ENCODE data around the gene UBAC2. TPM values are rescaled to one million over a fixed set of nuclear protein-coding genes. Genes with fewer than 3 reads are reported as not detected.

The UBAC2 gene
- total RNA-seq, 1 experiment from 2014 or later = 45.8 TPM

DNA sequence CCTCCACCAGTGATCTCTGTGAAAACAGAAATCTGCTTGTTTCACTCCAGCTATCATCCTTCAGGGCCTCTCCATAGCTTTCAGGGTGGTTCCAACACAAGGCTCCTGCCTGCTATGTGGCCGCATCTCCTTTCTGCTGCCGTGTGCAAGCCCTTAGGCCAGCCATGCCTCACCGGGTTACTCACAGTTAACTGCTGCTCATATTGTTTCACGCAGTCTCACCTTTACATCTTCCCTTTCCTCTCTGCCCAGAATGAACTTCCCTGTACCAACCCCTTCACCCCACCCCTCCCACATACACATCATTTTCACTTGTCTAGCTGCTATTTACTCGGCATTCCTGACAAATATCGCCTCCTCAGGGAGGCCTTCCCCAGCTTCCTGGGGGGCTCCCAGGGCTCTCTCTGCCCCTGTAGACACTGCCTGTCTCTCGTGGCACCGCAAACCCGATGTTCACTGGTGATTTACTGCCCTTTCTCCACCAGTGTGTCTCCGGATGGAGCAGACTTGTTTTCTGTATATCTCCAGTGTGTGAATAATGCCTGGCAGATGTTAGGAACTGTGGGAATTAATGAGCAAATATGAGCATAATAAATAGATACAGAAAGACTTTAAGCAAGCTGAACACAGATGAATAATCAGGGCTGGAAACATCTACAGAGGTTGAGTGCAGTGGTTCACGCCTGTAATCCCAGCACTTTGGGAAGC is 145.8 kb downstream of the UBAC2 start:
- no peak for DNase-seq (ENCODE audit: low spot score)
- no peaks in the 10 kb centered on the region for H3K4me1 ChIP-seq (ENCODE audit: insufficient read depth, low read length, poor library complexity, severe bottlenecking)
- CTCF ChIA-PET = interaction anchor here (0.6 kb wide), 1 partner anchor 9 kb away, joined by 7 read pairs; no protein-coding TSS in a partner anchor
- H3K36me3 ChIP-seq (ENCODE audit: insufficient read depth, low read length, poor library complexity, severe bottlenecking) = peaks cover 2% of the 10 kb centered on the region
- H3K4me3 ChIP-seq (ENCODE audit: low read depth, low read length, poor library complexity, severe bottlenecking) = no peak overlapping the region
- H3K27me3 ChIP-seq (replicated peaks; ENCODE audit: insufficient read depth, low read depth, low read length, poor library complexity) = no peaks in the 10 kb centered on the region
- H3K9me3 ChIP-seq (ENCODE audit: low read depth, low read length, poor library complexity, severe bottlenecking) = no peaks in the 10 kb centered on the region
- POLR2A ChIA-PET (ENCODE audit: low non-redundant PET) = no interaction called here
- BruUV-seq (replicated peaks) = no TSS peak
- TF ChIP-seq, protein P1, sequence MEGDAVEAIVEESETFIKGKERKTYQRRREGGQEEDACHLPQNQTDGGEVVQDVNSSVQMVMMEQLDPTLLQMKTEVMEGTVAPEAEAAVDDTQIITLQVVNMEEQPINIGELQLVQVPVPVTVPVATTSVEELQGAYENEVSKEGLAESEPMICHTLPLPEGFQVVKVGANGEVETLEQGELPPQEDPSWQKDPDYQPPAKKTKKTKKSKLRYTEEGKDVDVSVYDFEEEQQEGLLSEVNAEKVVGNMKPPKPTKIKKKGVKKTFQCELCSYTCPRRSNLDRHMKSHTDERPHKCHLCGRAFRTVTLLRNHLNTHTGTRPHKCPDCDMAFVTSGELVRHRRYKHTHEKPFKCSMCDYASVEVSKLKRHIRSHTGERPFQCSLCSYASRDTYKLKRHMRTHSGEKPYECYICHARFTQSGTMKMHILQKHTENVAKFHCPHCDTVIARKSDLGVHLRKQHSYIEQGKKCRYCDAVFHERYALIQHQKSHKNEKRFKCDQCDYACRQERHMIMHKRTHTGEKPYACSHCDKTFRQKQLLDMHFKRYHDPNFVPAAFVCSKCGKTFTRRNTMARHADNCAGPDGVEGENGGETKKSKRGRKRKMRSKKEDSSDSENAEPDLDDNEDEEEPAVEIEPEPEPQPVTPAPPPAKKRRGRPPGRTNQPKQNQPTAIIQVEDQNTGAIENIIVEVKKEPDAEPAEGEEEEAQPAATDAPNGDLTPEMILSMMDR (conservative IDR thresholded peaks at IDR 0.05; ENCODE audit: low read depth, low read length) = no peak
- TF ChIP-seq EZH2 (IDR thresholded peaks at IDR 0.05; ENCODE audit: borderline replicate concordance, low read depth, low read length, poor library complexity, severe bottlenecking) = no peak
- intact Hi-C loops (cut with micrococcal nuclease; ENCODE audit: unreplicated experiment) = no loop called here
- no peak overlapping the region for H3K27ac ChIP-seq (ENCODE audit: low read depth, low read length, poor library complexity, severe bottlenecking)

DNA sequence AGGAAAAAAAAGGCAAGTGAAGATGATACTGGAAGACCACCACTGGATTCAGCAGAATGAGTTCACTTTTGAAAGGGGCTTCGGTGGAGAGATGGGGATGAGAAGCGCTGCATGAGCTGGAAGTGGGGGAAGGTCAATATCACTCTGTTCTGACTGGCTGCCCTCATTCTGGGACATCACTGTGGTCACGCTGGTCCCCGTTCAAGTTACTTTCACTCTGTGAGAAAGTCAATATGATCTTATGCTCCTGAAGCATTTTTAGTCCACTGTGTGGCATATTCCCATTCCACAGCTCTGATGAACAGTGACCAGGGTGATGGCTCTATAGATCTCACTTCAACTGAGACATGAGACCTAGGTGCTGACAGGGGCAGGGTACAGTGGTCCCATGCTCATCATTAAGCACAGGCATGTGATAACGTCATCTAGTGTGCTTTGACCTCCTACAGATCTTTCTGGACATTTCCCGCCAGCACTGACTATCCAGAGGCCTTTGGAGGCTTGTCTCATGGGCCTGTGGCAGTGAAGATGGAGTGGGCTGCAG is 146.8 kb downstream of the UBAC2 start:
- CTCF ChIA-PET = interaction anchor here (0.7 kb wide), 1 partner anchor 78 kb away, joined by 5 read pairs; no protein-coding TSS in a partner anchor
- Histone ChIP-seq H3K36me3 (ENCODE audit: insufficient read depth, low read length, poor library complexity, severe bottlenecking) (peaks cover 2% of the 10 kb centered on the region), H3K27me3 (replicated peaks; ENCODE audit: insufficient read depth, low read depth, low read length, poor library complexity) (no peaks in the 10 kb centered on the region), H3K27ac (ENCODE audit: low read depth, low read length, poor library complexity, severe bottlenecking) (no peak overlapping the region), H3K9me3 (ENCODE audit: low read depth, low read length, poor library complexity, severe bottlenecking) (no peaks in the 10 kb centered on the region), H3K4me1 (ENCODE audit: insufficient read depth, low read length, poor library complexity, severe bottlenecking) (no peaks in the 10 kb centered on the region), H3K4me3 (ENCODE audit: low read depth, low read length, poor library complexity, severe bottlenecking) (no peak overlapping the region)
- no peak for DNase-seq (ENCODE audit: low spot score)
- TF ChIP-seq EZH2 (IDR thresholded peaks at IDR 0.05; ENCODE audit: borderline replicate concordance, low read depth, low read length, poor library complexity, severe bottlenecking) = no peak
- TF ChIP-seq, protein P1 (conservative IDR thresholded peaks at IDR 0.05; ENCODE audit: low read depth, low read length) = no peak
- intact Hi-C loops (cut with micrococcal nuclease; ENCODE audit: unreplicated experiment) = no loop called here
- POLR2A ChIA-PET (ENCODE audit: low non-redundant PET) = no interaction called here
- BruUV-seq (replicated peaks) = no TSS peak

DNA sequence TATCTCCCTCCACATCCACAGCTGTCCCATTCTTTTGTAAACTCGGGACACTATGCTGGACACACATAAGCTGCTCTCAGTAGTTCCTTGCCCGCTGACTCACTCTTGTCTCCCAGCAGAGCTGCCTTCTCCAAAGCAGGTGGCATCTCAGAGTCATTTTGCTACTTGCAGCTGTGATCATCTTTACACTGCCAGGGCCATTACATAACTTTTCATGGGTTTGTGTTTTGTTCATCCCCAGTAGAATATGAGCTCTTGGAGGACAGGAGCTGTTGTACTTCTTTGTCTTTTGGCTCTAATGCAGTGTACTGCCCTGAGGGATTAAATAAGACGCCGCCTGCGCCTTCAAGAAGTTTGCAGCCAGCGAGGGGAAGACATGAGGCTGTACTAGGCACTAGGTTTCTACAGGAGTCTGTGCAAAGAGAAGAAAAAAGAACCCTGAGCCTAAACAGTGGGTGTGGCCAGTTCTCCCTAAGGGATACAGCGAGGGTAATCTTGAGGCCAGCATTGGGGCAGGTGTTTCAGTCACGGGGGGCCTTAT is 147.3 kb downstream of the UBAC2 start:
- Histone ChIP-seq H3K27me3 (replicated peaks; ENCODE audit: insufficient read depth, low read depth, low read length, poor library complexity) (no peaks in the 10 kb centered on the region), H3K4me3 (ENCODE audit: low read depth, low read length, poor library complexity, severe bottlenecking) (no peak overlapping the region), H3K4me1 (ENCODE audit: insufficient read depth, low read length, poor library complexity, severe bottlenecking) (no peaks in the 10 kb centered on the region), H3K27ac (ENCODE audit: low read depth, low read length, poor library complexity, severe bottlenecking) (no peak overlapping the region), H3K9me3 (ENCODE audit: low read depth, low read length, poor library complexity, severe bottlenecking) (no peaks in the 10 kb centered on the region), H3K36me3 (ENCODE audit: insufficient read depth, low read length, poor library complexity, severe bottlenecking) (peaks cover 2% of the 10 kb centered on the region)
- DNase-seq (ENCODE audit: low spot score) = no peak
- BruUV-seq (replicated peaks) = no TSS peak
- POLR2A ChIA-PET (ENCODE audit: low non-redundant PET) = no interaction called here
- TF ChIP-seq EZH2 (IDR thresholded peaks at IDR 0.05; ENCODE audit: borderline replicate concordance, low read depth, low read length, poor library complexity, severe bottlenecking) = no peak
- TF ChIP-seq, protein P1 (conservative IDR thresholded peaks at IDR 0.05; ENCODE audit: low read depth, low read length) = no peak
- CTCF ChIA-PET = interaction anchor here (0.7 kb wide), 1 partner anchor 78 kb away, joined by 5 read pairs; no protein-coding TSS in a partner anchor
- intact Hi-C loops (cut with micrococcal nuclease; ENCODE audit: unreplicated experiment) = no loop called here
